Activated CD8-positive, alpha-beta T cell treated with anti-CD3 and anti-CD28 coated beads, Interleukin-2, amount 10 ng/mL, durations not matched to agents 7 days and 5 days (primary cell): ENCODE measurements around the gene AHSA1. TPM values are rescaled to one million over a fixed set of nuclear protein-coding genes. Genes with fewer than 3 reads are reported as not detected.
"Not testable (repeated sequence)": the region's sequence is repeated elsewhere in the genome, so short reads cannot be mapped to it uniquely, and the experiment has no call there.

Experiments
- ATAC-seq: fragments of 150-1000 bp; cut with Tn5 transposase; one replicate; pipeline ENCODE4 v1.10.0; 2021; ENCODE audit warnings: moderate library complexity
- CTCF ChIA-PET: fragments of 350-600 bp; sonication (Branson Sonifier 250); formaldehyde crosslinking; loops from one replicate; lab custom pipeline; 2021; ENCODE audit warnings: antibody characterized with exemption; lab: Charles Lee
- POLR2A ChIA-PET: fragments of 350-600 bp; sonication (Branson Sonifier 250); formaldehyde crosslinking; loops from one replicate; lab custom pipeline; 2021; ENCODE audit warnings: antibody characterized with exemption; lab: Charles Lee
- DNase-seq: peaks from one replicate; pipeline ENCODE4 v3.0.0-alpha.2; 2020
- H3K27ac Mint-ChIP-seq: one replicate; pipeline ENCODE4 v1.8.0; 2021; ENCODE audit warnings: mild to moderate bottlenecking, mixed read lengths
- H3K27me3 Mint-ChIP-seq: one replicate; pipeline ENCODE4 v1.8.0; 2021; ENCODE audit warnings: low read depth, mixed read lengths
- H3K36me3 Mint-ChIP-seq: one replicate; pipeline ENCODE4 v1.8.0; 2021; ENCODE audit warnings: low read depth, mixed read lengths
- H3K4me1 Mint-ChIP-seq: one replicate; pipeline ENCODE4 v1.8.0; 2021; ENCODE audit warnings: low read depth, mixed read lengths
- H3K4me3 Mint-ChIP-seq: one replicate; pipeline ENCODE4 v1.8.0; 2021; ENCODE audit warnings: mild to moderate bottlenecking, mixed read lengths
- H3K9me3 Mint-ChIP-seq: one replicate; pipeline ENCODE4 v1.8.0; 2022; ENCODE audit warnings: mixed read lengths; ENCODE audit not compliant: insufficient read depth
- total RNA-seq, 2 experiments: library from RNA; stranded (reverse); gene quantifications; one replicate each; pipeline ENCODE4 v1.2.3, GENCODE V29; 2021

The AHSA1 gene
- 100 to 1,000 TPM; 252 to 273 TPM for total RNA-seq

DNA sequence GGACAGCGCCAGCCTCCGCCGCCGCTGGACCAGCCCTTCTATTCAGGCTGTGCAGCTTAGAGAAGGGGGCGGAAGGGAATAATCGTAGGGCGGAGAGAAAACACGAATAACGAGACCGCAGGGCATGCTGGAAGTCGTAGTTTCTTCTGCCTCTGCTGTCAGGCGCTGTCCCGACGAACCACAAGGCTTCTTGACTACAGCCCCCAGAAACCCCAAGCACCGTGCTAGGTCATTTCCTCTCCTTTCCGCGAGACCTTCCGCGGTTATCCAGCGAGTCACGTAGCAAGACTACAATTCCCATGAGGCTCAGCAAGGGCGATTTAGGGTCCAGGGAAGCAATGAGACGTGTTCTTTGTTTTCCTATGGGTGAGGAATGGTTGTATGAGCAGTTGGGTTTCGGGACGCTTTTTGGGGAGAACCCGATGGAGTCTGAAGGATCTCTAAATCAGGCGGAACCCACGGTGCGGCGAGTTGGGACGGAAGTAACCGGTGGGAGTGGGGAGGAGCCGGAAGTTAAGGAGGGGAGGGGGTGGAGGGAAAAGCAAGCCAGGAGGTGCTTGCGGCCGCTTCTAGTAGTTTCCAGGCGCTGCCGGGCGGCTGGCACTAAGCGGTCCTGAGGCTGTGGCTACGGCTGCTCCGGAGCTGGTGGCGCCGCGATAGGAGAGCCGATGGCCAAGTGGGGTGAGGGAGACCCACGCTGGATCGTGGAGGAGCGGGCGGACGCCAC, at the start of gene AHSA1, which contains the start of gene VIPAS39:
Gene AHSA1, plus strand, starts transcription at position 572 of the 727 bp plus-strand sequence. Its CDS starts 97 bp downstream, at position 669.
Gene VIPAS39, minus strand, starts transcription at position 80 of the 727 bp plus-strand sequence. CDS start 3,499 bp downstream, outside the sequence.
- Mint-ChIP-seq H3K27me3 (no peaks in the 10 kb centered on the region), H3K4me3 (peak within 1 kb of the TSS; percentile 100), H3K27ac (peak within 1 kb of the TSS; percentile 100), H3K36me3 (peaks cover 43% of the 10 kb centered on the region), H3K9me3 (no peaks in the 10 kb centered on the region), H3K4me1 (peaks cover 26% of the 10 kb centered on the region)
- ChIA-PET POLR2A (interaction anchor here (0.5 to 1.0 kb wide), 6 partner anchors 18 to 251 kb away, joined by 3 to 4 read pairs (median 4); partner anchors contain the start of genes ALKBH1, SAMD15, SLIRP and TMED8), CTCF (interaction anchor here (0.6 to 3.6 kb wide), 9 partner anchors 81 to 306 kb away, joined by 3 to 48 read pairs (median 3); partner anchors contain the start of genes SAMD15 and TMED8)
- DNase-seq (peak; percentile 98), ATAC-seq (peak; percentile 92)

DNA sequence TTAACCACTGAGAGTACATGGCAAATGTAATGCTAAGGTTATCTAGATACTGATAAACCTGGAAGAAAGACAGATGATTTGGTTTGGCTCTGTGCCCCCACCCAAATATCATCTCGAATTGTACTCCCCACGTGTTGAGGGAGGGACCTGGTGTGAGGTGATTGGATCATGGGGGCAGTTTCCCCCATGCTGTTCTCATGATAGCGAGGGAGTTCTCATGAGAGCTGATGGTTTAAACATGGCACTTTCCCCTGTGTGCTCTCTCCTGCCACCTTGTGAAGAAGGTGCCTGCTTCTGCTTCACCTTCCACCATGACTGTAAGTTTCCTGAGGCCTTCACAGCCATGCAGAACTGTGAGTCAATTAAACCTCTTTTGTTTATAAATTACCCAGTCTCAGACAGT, 48.8 kb upstream of the AHSA1 start:
- Mint-ChIP-seq H3K27me3 (no peaks in the 10 kb centered on the region), H3K4me1 (peaks cover 17% of the 10 kb centered on the region), H3K4me3 (no peak overlapping the region), H3K36me3 (no peaks in the 10 kb centered on the region), H3K9me3 (no peaks in the 10 kb centered on the region), H3K27ac (no peak overlapping the region)
- ChIA-PET POLR2A (no interaction called here), CTCF (no interaction called here)
- peak; percentile 21 for DNase-seq
- peak; percentile 44 for ATAC-seq

DNA sequence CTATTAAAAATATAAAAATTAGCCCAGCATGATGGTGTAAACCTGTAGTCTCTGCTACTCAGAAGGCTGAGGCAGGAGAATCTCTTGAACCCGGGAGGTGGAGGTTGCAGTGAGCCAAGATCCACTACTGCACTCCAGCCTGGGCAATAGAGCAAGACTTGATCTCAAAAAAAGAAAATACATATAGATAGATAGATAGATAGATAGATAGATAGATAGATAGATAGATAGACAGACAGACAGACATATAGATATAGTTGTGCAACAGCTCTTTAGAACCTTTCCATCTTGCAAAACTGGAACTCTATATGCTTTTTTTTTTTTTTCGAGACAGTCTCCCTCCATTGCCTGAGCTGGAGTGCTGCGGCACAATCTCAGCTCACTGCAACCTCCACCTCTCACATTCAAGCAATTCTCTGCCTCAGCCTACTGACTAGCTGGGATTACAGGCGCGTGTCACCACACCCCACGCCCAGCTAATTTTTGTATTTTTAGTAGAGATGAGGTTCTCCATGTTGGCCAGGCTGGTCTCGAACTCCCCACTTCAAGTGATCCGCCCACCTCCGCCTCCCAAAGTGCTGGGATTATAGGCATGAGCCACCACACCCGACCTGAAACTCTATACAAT, 42.4 kb upstream of the AHSA1 start:
- H3K9me3 Mint-ChIP-seq, H3K27me3 Mint-ChIP-seq, POLR2A ChIA-PET, CTCF ChIA-PET, ATAC-seq, H3K4me1 Mint-ChIP-seq, H3K4me3 Mint-ChIP-seq, H3K27ac Mint-ChIP-seq, DNase-seq: not testable (repeated sequence)
- peaks cover 10% of the 10 kb centered on the region for H3K36me3 Mint-ChIP-seq

DNA sequence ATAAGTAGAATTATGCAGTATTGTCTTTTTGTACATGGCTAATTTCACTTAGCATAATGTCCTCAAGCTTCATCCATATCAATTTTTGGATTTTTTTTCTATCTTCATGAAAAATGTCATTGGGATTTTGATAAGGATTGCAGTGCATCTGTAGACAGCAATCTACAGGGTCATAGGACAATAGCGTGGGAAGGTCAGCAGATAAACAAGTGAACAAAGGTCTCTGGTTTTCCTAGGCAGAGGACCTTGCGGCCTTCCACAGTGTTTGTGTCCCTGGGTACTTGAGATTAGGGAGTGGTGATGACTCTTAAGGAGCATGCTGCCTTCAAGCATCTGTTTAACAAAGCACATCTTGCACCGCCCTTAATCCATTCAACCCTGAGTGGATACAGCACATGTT, 41.8 kb upstream of the AHSA1 start:
- H3K27me3 Mint-ChIP-seq, H3K9me3 Mint-ChIP-seq, ATAC-seq, H3K27ac Mint-ChIP-seq, H3K4me3 Mint-ChIP-seq, POLR2A ChIA-PET, DNase-seq, H3K4me1 Mint-ChIP-seq, CTCF ChIA-PET: not testable (repeated sequence)
- peaks cover 12% of the 10 kb centered on the region for H3K36me3 Mint-ChIP-seq

DNA sequence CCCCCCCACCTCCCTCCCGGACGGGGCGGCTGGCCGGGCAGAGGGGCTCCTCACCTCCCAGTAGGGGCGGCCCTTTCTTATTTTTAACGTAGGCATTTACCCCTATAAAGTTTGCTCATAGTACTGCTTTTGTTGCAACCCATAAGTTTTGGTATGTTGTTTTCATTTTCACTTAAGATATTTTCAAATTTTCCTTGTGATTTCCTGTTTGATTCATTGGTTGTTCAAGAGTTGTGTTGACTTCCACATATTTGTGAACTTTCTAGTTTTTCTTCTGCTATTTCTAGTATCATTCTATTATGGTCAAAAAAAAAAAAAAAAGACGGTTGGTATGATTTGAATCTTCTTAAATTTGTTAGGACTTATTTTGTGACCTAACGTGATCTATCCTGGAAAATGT, 41.1 kb upstream of the AHSA1 start:
- H3K4me1 Mint-ChIP-seq = no peaks in the 10 kb centered on the region
- ChIA-PET POLR2A (no interaction called here), CTCF (no interaction called here)
- H3K36me3 Mint-ChIP-seq = peaks cover 19% of the 10 kb centered on the region
- no peak overlapping the region for H3K4me3 Mint-ChIP-seq
- H3K27me3 Mint-ChIP-seq = no peaks in the 10 kb centered on the region
- no peak overlapping the region for H3K27ac Mint-ChIP-seq
- ATAC-seq (no peak), DNase-seq (no peak)
- peaks cover 10% of the 10 kb centered on the region for H3K9me3 Mint-ChIP-seq

DNA sequence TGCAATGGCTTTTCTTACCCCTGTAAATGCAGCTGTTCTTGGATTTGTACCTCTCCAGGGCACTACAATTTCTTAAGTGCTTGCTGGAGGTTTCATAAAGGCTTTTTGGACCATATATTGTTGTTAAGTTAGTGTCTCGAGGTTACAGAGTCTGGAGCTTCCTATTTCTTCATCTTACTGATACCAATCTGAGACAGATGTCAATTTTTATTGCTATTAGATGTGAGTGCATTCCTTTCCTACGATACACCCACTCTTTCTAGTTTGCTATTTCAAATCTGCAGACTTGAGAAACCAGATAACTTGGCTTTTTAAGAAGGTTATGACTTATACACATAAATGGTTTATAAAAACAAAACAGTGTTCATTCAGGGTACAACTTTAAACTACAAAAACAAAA, 36.7 kb upstream of the AHSA1 start:
- Mint-ChIP-seq H3K4me1 (no peaks in the 10 kb centered on the region), H3K27me3 (no peaks in the 10 kb centered on the region), H3K27ac (no peak overlapping the region), H3K36me3 (peaks cover 45% of the 10 kb centered on the region), H3K4me3 (no peak overlapping the region), H3K9me3 (peaks cover 10% of the 10 kb centered on the region)
- POLR2A ChIA-PET = no interaction called here
- CTCF ChIA-PET = no interaction called here
- ATAC-seq = no peak
- DNase-seq = no peak

DNA sequence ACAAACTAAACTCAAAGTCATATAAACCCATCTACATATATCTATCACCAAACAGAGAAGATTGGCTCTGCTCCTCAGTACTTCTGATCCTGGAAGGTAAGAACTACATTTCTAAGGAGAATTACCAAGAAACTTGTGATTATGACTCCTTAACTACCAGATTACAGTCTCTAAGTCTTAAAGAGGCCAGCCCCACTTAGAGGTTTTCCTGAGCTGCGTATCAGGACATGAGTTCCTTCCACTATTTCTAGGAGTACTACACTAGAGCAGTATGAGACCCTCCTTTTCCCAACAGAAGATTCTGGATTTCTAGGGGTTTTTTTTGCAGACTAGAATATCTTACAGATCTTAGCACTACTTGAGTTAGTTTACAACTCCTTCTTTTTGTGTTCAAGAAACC, 34.5 kb upstream of the AHSA1 start, which contains the start of gene NOXRED1:
Gene NOXRED1, minus strand, starts transcription at position 101 of the 400 bp plus-strand sequence. CDS start 634 bp downstream, outside the sequence.
- ChIA-PET CTCF (no interaction called here), POLR2A (no interaction called here)
- H3K27ac Mint-ChIP-seq = no peak within 1 kb of the TSS
- H3K4me3 Mint-ChIP-seq = no peak within 1 kb of the TSS
- no peaks in the 10 kb centered on the region for H3K27me3 Mint-ChIP-seq
- peaks cover 10% of the 10 kb centered on the region for H3K9me3 Mint-ChIP-seq
- DNase-seq (no peak), ATAC-seq (no peak)
- H3K36me3 Mint-ChIP-seq = peaks cover 64% of the 10 kb centered on the region
- H3K4me1 Mint-ChIP-seq = no peaks in the 10 kb centered on the region

DNA sequence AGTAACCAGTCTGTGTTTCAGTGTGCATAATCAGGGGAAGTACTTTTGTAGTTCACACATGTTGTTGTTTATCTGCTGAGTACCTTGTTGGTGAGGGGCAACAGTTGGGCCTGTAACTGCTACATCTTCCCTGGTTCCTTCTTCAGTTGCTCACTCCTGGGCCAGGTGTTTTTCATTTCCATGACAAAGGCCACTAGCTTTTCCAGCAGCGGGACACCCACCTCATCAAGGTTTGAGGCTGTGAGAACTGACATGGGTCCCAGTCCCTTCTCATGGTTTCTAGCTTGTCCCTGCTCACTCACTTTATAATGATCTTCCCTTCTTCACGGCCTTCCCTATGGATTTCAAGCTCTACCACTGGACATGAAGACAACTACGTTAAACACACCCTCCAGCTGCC, 33.0 kb upstream of the AHSA1 start:
- peaks cover 68% of the 10 kb centered on the region for H3K36me3 Mint-ChIP-seq
- no peak for ATAC-seq
- H3K27me3 Mint-ChIP-seq = no peaks in the 10 kb centered on the region
- H3K9me3 Mint-ChIP-seq = peaks cover 3% of the 10 kb centered on the region
- CTCF ChIA-PET = no interaction called here
- no peak for DNase-seq
- H3K4me1 Mint-ChIP-seq = no peaks in the 10 kb centered on the region
- POLR2A ChIA-PET = no interaction called here
- H3K4me3 Mint-ChIP-seq = no peak overlapping the region
- H3K27ac Mint-ChIP-seq = no peak overlapping the region

DNA sequence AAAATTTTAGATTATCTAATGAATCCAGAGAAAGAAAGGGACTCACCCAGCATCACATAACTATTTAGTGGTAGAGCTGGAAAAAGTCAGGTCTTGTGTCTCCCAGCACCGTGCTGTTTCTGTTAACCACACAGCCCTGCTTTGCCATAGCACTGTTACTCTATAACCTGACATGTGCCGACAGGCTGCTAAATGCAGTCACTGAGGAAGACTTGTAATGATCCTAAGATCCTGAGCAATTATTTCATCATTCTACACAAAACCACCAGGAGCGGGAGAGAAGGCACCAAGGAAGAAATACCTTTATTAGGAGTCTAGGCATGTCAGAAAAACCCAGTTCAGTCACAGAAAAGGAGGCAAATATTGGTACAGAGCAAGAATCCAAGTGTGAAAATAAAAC, 31.5 kb upstream of the AHSA1 start:
- Mint-ChIP-seq H3K36me3 (peaks cover 67% of the 10 kb centered on the region), H3K4me1 (no peaks in the 10 kb centered on the region), H3K27me3 (no peaks in the 10 kb centered on the region), H3K27ac (no peak overlapping the region), H3K4me3 (no peak overlapping the region), H3K9me3 (no peaks in the 10 kb centered on the region)
- ATAC-seq = no peak
- ChIA-PET CTCF (no interaction called here), POLR2A (no interaction called here)
- DNase-seq = no peak

DNA sequence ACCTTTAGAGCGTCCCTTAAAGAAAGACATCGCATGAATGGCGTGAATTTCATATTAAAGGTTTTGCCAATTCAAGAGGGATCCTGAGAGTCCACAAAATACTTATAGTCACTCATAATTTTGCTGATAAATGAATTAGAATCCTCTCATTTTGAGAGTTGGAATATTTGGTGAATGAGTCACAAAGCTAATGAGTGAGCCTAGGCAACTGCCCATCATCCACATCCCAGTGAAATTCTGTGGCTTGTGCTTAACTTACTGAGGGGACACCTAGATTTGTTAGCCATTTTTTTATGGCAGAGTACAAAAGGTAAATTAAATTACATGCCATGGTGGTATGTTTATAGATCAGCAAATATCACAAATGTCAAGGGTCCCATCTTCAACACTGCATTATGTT, 21.9 kb upstream of the AHSA1 start:
- H3K27ac Mint-ChIP-seq = no peak overlapping the region
- DNase-seq (no peak), ATAC-seq (no peak)
- no peaks in the 10 kb centered on the region for H3K4me1 Mint-ChIP-seq
- no peaks in the 10 kb centered on the region for H3K27me3 Mint-ChIP-seq
- ChIA-PET CTCF (no interaction called here), POLR2A (interaction anchor here (0.7 kb wide), 1 partner anchor 114 kb away, joined by 3 read pairs; no protein-coding TSS in a partner anchor)
- H3K4me3 Mint-ChIP-seq = no peak overlapping the region
- H3K36me3 Mint-ChIP-seq = peaks cover 37% of the 10 kb centered on the region
- no peaks in the 10 kb centered on the region for H3K9me3 Mint-ChIP-seq

DNA sequence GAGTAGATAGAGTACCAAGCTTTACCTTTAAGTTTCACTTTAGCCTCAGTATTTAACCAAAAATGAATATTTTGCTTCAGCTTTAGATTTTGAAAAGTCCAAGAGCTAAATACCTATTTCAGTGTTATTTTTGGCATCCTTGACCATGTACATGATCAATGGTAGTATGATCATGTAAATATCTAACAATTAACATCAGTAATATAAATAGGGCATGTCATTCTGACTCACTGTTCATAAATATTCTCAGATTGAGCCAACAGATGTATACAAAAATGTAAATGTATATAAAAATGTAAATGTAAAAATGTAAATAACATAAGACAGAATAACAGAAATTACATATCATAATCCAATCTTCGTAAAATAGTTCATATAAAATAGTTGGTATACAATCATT, 19.3 kb upstream of the AHSA1 start:
- ChIA-PET CTCF (interaction anchor here (1.5 kb wide), 1 partner anchor 20 kb away, joined by 3 read pairs; no protein-coding TSS in a partner anchor), POLR2A (no interaction called here)
- ATAC-seq (no peak), DNase-seq (no peak)
- Mint-ChIP-seq H3K9me3 (no peaks in the 10 kb centered on the region), H3K27me3 (no peaks in the 10 kb centered on the region), H3K27ac (no peak overlapping the region), H3K4me3 (no peak overlapping the region), H3K4me1 (no peaks in the 10 kb centered on the region), H3K36me3 (peaks cover 51% of the 10 kb centered on the region)

DNA sequence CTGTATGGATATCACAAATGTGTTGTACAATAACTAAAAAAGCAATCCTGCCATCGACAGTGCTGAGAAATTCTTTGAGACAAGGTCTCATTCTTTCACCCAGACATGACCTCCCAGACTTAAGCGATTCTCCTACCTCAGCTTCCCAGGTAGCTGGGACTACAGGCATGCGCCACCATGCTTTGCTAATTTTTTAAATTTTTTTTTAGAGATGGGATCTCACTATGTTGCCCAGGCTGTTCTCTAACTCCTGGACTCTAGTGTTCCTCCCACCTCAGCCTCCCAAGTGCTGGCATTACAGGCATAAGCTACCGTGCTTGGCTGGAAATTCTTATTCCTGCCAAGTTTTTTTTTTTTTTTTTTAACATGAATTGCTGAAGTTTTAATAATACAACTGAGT, 18.0 kb upstream of the AHSA1 start:
- ChIA-PET CTCF (interaction anchor here (1.5 kb wide), 1 partner anchor 19 kb away, joined by 3 read pairs; no protein-coding TSS in a partner anchor), POLR2A (interaction anchor here (1.2 kb wide), 1 partner anchor 19 kb away, joined by 3 read pairs; no protein-coding TSS in a partner anchor)
- DNase-seq (no peak), ATAC-seq (no peak)
- Mint-ChIP-seq H3K36me3 (peaks cover 42% of the 10 kb centered on the region), H3K9me3 (no peaks in the 10 kb centered on the region), H3K27me3 (no peaks in the 10 kb centered on the region), H3K27ac (no peak overlapping the region), H3K4me3 (no peak overlapping the region), H3K4me1 (no peaks in the 10 kb centered on the region)
